Progenitor cell of endocrine pancreas (in vitro differentiated cells): ENCODE measurements around the gene CYTH4. TPM values are rescaled to one million over a fixed set of nuclear protein-coding genes. Genes with fewer than 3 reads are reported as not detected.

Experiments used
- DNase-seq: peaks from one replicate; pipeline ENCODE4 v3.0.0; 2021; ENCODE audit warnings: low spot score; ENCODE audit not compliant: unreplicated experiment
- H3K27ac Mint-ChIP-seq: 2 replicates; pipeline ENCODE4 v1.8.0; 2021; ENCODE audit warnings: mild to moderate bottlenecking, moderate library complexity, mixed read lengths
- H3K27me3 Mint-ChIP-seq: 2 replicates; pipeline ENCODE4 v1.8.0; 2021; ENCODE audit warnings: mixed read lengths
- H3K36me3 Mint-ChIP-seq: 2 replicates; pipeline ENCODE4 v1.8.0; 2022; ENCODE audit warnings: mixed read lengths; ENCODE audit not compliant: insufficient read depth
- H3K4me1 Mint-ChIP-seq: 2 replicates; pipeline ENCODE4 v1.8.0; 2021; ENCODE audit warnings: low read depth, mixed read lengths
- H3K4me3 Mint-ChIP-seq: 2 replicates; pipeline ENCODE4 v1.8.0; 2021; ENCODE audit warnings: low read depth, mild to moderate bottlenecking, moderate library complexity, mixed read lengths
- H3K9me3 Mint-ChIP-seq: 2 replicates; pipeline ENCODE4 v1.8.0; 2021; ENCODE audit warnings: low read depth, mixed read lengths
- CTCF ChIP-seq: fragments of 200-600 bp; sonication (generic); IDR thresholded peaks from one replicate; pipeline ENCODE4 v1.5.0; 2021; ENCODE audit warnings: antibody characterized with exemption, mild to moderate bottlenecking; ENCODE audit not compliant: unreplicated experiment
- total RNA-seq: library from RNA; stranded (reverse); gene quantifications from 2 replicates; pipeline ENCODE4 v1.2.1, GENCODE V29; 2021

The CYTH4 gene
- total RNA-seq, 1 donor from 2014 or later = not detected

- Mint-ChIP-seq H3K4me3 (no peak overlapping the region), H3K36me3 (no peaks in the 10 kb centered on the region), H3K4me1 (peaks cover 18% of the 10 kb centered on the region), H3K27ac (no peak overlapping the region), H3K27me3 (peaks cover 45% of the 10 kb centered on the region), H3K9me3 (no peaks in the 10 kb centered on the region)
- TF ChIP-seq CTCF = no peak
- no peak for DNase-seq
These were observed 49.7 kb downstream of the CYTH4 start for GRCh38 chr22:37331856-37332536.

- no peaks in the 10 kb centered on the region for H3K36me3 Mint-ChIP-seq
- H3K9me3 Mint-ChIP-seq = no peaks in the 10 kb centered on the region
- peaks cover 13% of the 10 kb centered on the region for H3K4me1 Mint-ChIP-seq
- H3K4me3 Mint-ChIP-seq = no peak overlapping the region
- no peak overlapping the region for H3K27ac Mint-ChIP-seq
- no peak for TF ChIP-seq CTCF
- no peak for DNase-seq
- peaks cover 57% of the 10 kb centered on the region for H3K27me3 Mint-ChIP-seq
These were observed 51.6 kb downstream of the CYTH4 start for GRCh38 chr22:37333724-37334460.

- Mint-ChIP-seq H3K36me3 (no peaks in the 10 kb centered on the region), H3K27ac (no peak overlapping the region), H3K4me1 (peaks cover 11% of the 10 kb centered on the region), H3K9me3 (no peaks in the 10 kb centered on the region), H3K27me3 (peaks cover 61% of the 10 kb centered on the region), H3K4me3 (no peak overlapping the region)
- TF ChIP-seq CTCF = no peak
- DNase-seq = no peak
These were observed 52.2 kb downstream of the CYTH4 start for GRCh38 chr22:37334461-37334858.

- peaks cover 61% of the 10 kb centered on the region for H3K27me3 Mint-ChIP-seq
- no peaks in the 10 kb centered on the region for H3K36me3 Mint-ChIP-seq
- H3K9me3 Mint-ChIP-seq = no peaks in the 10 kb centered on the region
- peaks cover 9% of the 10 kb centered on the region for H3K4me1 Mint-ChIP-seq
- no peak overlapping the region for H3K4me3 Mint-ChIP-seq
- no peak for DNase-seq
- no peak overlapping the region for H3K27ac Mint-ChIP-seq
- TF ChIP-seq CTCF = peak; percentile 39
These were observed 52.8 kb downstream of the CYTH4 start for GRCh38 chr22:37334859-37335805.

GRCh38 chr22:37335806-37336199 is 53.5 kb downstream of the CYTH4 start:
- Mint-ChIP-seq H3K27ac (no peak overlapping the region), H3K9me3 (no peaks in the 10 kb centered on the region), H3K4me1 (peaks cover 4% of the 10 kb centered on the region), H3K27me3 (peaks cover 68% of the 10 kb centered on the region), H3K36me3 (no peaks in the 10 kb centered on the region), H3K4me3 (no peak overlapping the region)
- no peak for DNase-seq
- no peak for TF ChIP-seq CTCF
